KBM-7 (cell line): ENCODE results near the gene C1QL1.

Source experiments
- DNase-seq: peaks from one replicate; pipeline ENCODE4 v3.0.0-alpha.2; 2015
- in situ Hi-C: fragments of 300-500 bp; cut with MboI; formaldehyde crosslinking; loops from 2 replicates; pipeline ENCODE4 v1.14.3; 2020; ENCODE audit warnings: low sequenced_read_pairs, low pct_unique_long_range_greater_than_20kb, mixed read lengths

C1QL1 gene

DNA sequence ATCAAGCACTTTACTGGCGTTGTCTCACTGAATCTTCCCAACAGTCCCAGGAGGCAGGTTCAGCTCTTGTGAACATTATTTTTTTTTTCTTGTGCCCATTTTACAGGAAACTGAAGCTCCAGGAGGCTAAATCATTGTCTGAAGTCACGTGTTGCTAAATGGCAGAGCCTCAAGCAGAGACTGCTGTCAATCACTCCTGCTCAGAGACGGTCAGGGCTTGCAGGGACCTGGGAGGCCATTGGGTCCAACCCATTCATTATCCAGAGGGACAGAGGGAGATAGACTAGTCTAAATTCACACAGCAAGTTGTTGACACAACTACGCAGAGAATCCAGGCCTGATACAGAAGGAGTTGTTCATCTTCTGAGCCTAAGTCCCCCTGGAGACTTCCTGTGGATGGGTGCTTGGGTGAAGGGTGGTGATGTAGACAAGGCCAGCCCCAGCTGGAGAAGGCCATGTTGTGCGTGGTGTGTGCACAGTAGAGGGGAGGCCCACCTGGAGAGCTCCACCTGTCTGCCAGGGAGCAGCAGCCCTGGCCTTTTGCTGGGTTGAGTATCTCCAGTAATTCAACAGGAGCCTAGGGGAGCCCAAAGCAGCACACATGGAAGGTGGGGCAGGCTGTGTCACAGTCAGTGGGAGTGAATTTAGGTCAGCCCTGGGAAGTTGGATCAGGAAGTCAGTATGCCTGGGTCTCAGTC lies 24.3 kb upstream of the C1QL1 start:
- no peak for DNase-seq
- in situ Hi-C loops, result no loop called here

DNA sequence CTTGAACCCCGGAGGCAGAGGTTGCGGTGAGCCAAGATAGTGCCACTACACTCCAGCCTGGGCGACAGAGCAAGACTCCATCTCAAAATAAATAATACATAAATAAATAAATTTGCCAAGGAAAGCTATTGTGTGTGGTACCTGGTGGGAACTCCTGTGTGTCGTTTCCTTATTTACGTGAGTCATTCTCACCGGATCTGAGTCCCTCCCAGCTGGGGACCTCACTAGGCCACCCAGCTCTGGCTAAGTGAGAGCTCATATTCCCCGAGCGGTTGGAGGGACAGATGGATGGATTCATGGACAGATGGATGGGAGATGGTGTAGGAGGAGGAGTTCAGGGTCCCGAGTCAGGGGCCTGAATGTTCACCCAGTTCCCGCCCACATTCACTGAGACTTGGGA lies 22.9 kb upstream of the C1QL1 start:
- in situ Hi-C loops, result no loop called here

DNA sequence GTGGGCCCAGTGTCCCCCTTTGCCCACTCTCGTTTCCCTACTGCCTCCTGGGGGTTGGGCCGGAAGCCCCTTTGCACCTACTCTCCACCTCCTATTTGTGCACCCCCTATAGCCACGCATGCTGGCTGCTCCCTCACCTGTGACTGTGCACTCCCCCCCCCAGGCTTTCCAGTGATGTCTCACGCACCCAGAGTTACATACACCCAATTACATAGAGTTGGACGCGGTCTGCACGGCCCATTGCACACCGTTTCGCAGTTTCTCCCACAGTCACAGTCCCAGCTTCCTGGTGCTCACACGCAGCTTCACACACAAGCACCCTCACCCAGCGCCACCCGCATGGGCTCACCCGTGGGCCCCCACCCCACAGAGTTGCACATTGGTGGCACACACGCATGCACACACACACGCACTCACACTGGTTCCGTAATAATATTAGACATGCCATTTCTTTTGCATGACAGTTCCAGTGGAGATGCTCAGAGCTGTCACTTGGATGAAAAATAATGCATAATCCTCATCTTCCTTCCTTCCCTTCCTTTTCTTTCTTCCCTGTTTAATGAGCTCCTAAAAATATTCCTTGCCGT lies 21.5 kb upstream of the C1QL1 start:
- in situ Hi-C loops, result no loop called here
- no peak for DNase-seq

More for the DNA sequence above, 22.9 kb upstream of the C1QL1 start:
- DNase-seq, result no peak

GRCh38 chr17:44988044-44988942 lies 20.2 kb upstream of the C1QL1 start:
- DNase-seq, result no peak
- in situ Hi-C loops, result no loop called here

- no peak for DNase-seq
- in situ Hi-C loops, result no loop called here
Measured at GRCh38 chr17:44983563-44983962, 15.5 kb upstream of the C1QL1 start.

DNA sequence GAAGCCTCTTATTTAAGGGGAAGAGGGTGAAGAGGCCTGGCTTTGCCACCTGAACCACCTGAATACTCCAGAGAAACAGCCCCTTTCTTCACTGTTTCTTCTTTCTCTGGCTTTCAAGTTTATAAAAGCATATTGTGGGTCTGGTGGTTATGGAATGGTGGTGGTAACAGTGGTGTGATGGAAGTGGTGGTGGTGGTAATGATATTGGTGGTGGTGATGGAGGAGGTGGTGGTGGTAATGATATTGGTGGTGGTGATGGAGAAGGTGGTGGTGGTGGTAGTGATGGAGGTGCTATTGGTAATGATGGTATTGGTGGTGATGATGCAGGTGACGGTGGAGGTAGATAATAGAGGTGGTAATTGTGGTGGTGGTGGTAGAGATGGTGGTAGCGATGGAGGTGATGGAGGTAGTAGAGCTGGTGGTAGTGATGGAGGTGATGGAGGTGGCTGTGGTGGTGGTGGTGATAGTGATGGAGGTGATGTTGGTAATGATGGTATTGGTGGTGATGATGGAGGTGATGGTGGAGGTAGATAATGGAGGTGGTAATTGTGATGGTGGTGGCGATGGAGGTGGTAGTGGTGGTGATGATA lies 14.1 kb upstream of the C1QL1 start:
- in situ Hi-C loops, result no loop called here
- DNase-seq, result no peak

GRCh38 chr17:44981221-44981968 lies 13.3 kb upstream of the C1QL1 start:
- DNase-seq, result no peak
- in situ Hi-C loops, result no loop called here

DNA sequence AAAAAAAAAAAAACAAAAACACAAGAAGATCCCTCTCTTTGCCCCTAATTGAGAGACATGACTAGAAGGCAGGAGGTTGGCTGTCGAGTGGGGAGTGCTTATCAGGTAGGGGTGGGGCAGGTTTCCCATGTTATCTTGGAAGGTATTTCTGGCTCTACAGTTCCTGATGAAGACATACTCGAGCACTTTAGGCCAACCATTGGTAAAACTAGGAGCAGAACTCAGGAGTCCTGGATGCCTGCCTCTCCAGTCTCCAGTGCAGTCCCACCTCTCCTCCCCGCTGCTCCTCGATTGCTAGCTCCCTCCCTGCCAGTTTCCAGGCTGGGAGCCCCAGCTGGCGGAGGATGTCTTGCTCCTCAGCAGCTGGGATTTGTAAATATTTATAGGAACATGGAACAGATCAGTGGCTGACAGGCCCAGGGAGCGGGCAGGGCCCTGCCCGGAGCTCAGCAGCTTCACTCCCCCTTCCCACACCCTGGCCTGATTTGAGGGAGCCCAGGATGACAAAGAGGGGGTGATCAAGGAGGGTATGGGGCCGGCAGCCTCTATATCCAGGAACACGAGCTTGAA lies 11.4 kb upstream of the C1QL1 start:
- in situ Hi-C loops, result no loop called here
- no peak for DNase-seq

GRCh38 chr17:44978807-44979206 lies 10.7 kb upstream of the C1QL1 start:
- no peak for DNase-seq
- in situ Hi-C loops, result no loop called here

GRCh38 chr17:44977814-44978550 lies 9.9 kb upstream of the C1QL1 start:
- no peak for DNase-seq
- in situ Hi-C loops, result no loop called here

DNA sequence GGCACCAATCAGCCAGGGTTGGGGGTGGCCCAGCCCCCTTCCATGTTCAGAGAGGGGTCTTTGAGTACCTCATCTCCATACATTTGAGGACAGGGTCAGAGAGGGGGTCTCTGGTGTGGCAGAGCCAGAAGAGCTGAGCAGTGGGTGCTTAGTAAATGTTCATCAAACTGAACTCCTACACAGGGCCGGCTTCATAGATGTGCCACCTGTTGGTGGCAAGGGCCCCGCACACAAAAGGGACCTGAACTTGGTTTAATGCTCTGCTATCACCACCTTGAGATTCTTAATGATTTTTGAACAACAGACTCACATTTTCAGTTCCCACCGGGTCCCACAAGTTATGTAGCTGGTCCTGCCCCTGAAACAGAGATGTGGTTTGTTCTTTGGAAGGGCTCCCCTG lies 9.0 kb upstream of the C1QL1 start:
- in situ Hi-C loops, result no loop called here
- DNase-seq, result no peak

GRCh38 chr17:44976206-44976605 lies 8.1 kb upstream of the C1QL1 start:
- in situ Hi-C loops, result no loop called here
- no peak for DNase-seq

GRCh38 chr17:44972953-44973352 lies 4.8 kb upstream of the C1QL1 start:
- in situ Hi-C loops, result no loop called here

DNA sequence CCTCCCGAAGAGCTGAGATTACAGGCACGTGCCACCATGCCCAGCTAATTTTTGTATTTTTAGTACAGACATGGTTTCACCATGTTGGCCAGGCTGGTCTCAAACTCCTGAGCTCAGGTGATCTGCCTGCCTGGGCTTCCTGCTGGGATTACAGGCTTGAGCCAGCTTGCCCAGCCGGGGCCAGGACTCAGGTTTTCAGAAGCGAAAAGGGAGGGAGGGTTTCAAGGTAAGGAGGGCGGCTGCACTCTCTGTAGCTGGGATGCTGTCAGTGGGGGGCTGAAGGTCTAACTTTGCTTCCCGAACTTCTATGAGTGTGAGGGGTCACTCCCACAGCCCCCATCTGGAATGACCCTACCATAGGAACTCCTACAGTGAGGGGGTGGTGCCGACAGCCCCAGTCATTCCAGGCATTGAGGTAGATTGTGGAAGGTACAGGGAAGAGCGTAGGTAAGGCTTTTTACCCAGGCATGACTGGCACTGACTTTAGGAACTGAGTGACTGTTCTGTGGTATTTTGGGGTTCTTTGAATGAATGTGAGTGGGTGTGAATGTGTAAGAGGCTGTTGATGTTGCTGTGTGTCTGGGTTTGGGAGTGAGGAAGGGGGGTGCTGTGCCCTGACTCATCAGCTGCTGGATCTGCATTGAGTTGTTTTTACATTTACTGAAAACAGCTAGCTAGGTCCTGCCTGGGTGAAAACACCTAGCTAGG lies 3.8 kb upstream of the C1QL1 start:
- in situ Hi-C loops, result no loop called here
- no peak for DNase-seq

More at GRCh38 chr17:44972953-44973352, 4.8 kb upstream of the C1QL1 start:
- no peak for DNase-seq

- no peak for DNase-seq
- in situ Hi-C loops, result no loop called here
Measured at GRCh38 chr17:44970136-44970741, 2.1 kb upstream of the C1QL1 start.

DNA sequence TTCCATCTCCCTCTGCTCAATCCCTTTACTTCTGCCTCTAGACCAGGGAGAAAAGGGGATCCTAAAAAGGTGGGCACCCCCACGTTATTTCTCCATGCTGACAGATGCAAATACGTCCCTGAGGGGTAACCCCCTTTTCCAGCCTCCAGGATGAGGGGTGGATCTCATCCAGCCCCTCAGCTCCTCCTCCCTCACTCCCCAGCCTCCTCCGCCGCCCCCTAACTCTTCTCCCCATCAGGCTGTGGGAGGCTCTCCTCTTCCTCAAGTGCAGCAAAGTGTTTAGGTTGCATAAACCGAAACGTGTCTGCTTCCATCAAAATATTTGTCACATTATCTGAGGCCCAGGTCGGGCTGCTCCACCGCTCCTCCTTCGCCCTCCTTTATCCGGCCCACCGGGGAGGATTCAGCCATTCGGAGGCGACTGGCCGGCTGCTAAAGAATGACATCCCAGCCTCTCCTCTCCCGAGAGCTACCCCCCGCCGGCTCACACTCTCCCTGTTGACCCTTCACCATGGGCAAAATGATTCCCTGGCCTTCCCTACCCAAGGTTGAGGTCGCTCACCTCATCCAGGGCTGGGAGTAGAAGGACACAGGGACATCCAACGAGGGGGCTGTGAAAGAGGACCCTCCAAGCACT lies 1.2 kb upstream of the C1QL1 start:
- in situ Hi-C loops, result no loop called here
- DNase-seq, result no peak

- DNase-seq, result no peak
- in situ Hi-C loops, result no loop called here
Measured at GRCh38 chr17:44967907-44968224, 237 bp downstream of the C1QL1 start.
